Stimulated activated CD4-positive, alpha-beta T cell treated with anti-CD3 and anti-CD28 coated beads, Interleukin-2, amount 100 ng/mL, for 24 hours (primary cell): ENCODE results near the gene PDAP1.
A peak's percentile ranks its signal among the peaks of the same experiment; 100 is the strongest.

Source experiments
- DNase-seq, 2 donors: peaks; one replicate each; pipeline ENCODE4 v3.0.0-alpha.2; 2020

The PDAP1 gene

GRCh38 chr7:99424932-99425730, 16.7 kb upstream of the PDAP1 start:
- no peak for DNase-seq

GRCh38 chr7:99422625-99423024, 14.2 kb upstream of the PDAP1 start:
- DNase-seq = no peak

- DNase-seq = no peak
Measured at GRCh38 chr7:99422186-99422585, 13.8 kb upstream of the PDAP1 start.

GRCh38 chr7:99420986-99421385, 12.6 kb upstream of the PDAP1 start:
- no peak for DNase-seq

- DNase-seq = no peak
Measured at GRCh38 chr7:99420213-99420612, 11.8 kb upstream of the PDAP1 start.

- DNase-seq = no peak
Measured at GRCh38 chr7:99419323-99420021, 11.1 kb upstream of the PDAP1 start.

GRCh38 chr7:99418260-99418659, 9.9 kb upstream of the PDAP1 start:
- DNase-seq = no peak

GRCh38 chr7:99415513-99416127, 7.2 kb upstream of the PDAP1 start:
- peak in 1 of 2 donors; percentile 43 for DNase-seq

GRCh38 chr7:99410635-99411034, 2.2 kb upstream of the PDAP1 start:
- no peak for DNase-seq

GRCh38 chr7:99409806-99410205, 1.4 kb upstream of the PDAP1 start:
- DNase-seq = no peak

GRCh38 chr7:99409192-99409572, 785 bp upstream of the PDAP1 start:
- no peak for DNase-seq

- DNase-seq = peak; percentile 45 to 50
Measured at GRCh38 chr7:99407872-99408378, 472 bp downstream of the PDAP1 start.

- DNase-seq = no peak
Measured at GRCh38 chr7:99406557-99406956, 1.8 kb downstream of the PDAP1 start.

- no peak for DNase-seq
Measured at GRCh38 chr7:99404977-99405320, 3.4 kb downstream of the PDAP1 start.

- no peak for DNase-seq
Measured at GRCh38 chr7:99404235-99404976, 4.0 kb downstream of the PDAP1 start.

- DNase-seq = no peak
Measured at GRCh38 chr7:99403764-99404163, 4.6 kb downstream of the PDAP1 start.

GRCh38 chr7:99402854-99403253, 5.5 kb downstream of the PDAP1 start:
- DNase-seq = no peak

- no peak for DNase-seq
Measured at GRCh38 chr7:99399597-99399996, 8.8 kb downstream of the PDAP1 start.

GRCh38 chr7:99398891-99399445, 9.4 kb downstream of the PDAP1 start:
- no peak for DNase-seq

GRCh38 chr7:99397297-99397983, 11.0 kb downstream of the PDAP1 start:
- no peak for DNase-seq

- DNase-seq = no peak
Measured at GRCh38 chr7:99396418-99397296, 11.7 kb downstream of the PDAP1 start.
